HG03457 (cell line): Measurements from ENCODE around the gene GRM4.
"Not testable (repeated sequence)": the region's sequence is repeated elsewhere in the genome, so short reads cannot be mapped to it uniquely, and the experiment has no call there.

ENCODE experiments used
- ATAC-seq: cut with Tn5 transposase; IDR thresholded peaks from one replicate; pipeline ENCODE4 v1.9.1; 2021; ENCODE audit warnings: moderate number of reproducible peaks; ENCODE audit not compliant: unreplicated experiment

GRM4 gene

DNA sequence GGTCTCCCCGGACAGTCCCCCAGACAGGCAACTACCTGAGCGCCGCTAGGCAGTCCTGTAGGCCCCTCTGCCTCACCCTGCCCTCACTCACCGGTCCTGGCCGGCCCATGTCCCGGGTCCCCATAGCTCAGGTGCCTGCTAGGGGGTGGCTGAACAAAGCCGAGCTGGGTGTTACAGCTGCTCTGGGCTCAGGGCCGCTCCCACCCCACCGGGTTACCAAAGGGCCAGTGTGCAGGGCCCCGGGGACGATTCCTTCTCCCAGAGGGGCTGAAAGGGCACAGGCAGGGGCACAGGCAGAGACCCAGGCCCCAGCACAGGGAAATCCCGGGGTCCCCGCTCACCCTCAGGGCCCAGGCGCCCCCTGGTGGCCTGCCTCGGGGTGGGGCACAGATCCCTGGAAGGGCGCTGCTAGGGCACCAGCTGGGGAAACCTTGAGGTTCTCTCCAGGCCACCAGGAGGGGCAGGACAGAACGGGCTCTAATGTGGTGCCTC lies 118.4 kb downstream of the GRM4 start:
- ATAC-seq = no peak

DNA sequence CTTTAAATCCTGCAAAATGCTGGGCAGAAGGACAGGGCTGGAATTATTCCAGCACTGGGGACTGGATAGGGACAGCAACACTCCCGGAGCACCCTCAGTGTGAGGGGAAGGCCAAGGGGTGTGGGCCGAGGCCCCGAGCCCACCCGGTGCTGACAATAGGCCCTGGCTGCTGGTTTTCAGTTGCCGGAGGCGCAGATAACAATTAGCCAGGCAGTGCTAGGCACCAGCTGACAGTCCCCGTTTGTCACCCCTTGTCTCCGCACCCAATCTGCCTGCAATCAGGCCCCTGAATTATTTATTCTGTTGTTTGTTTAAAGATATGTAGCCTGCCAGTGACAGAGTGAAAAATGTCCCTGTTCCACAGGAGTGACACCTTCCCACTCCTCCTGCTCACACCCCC lies 120.0 kb downstream of the GRM4 start:
- no peak for ATAC-seq

- ATAC-seq = no peak
Measured at GRCh38 chr6:34025112-34025807, 120.6 kb downstream of the GRM4 start.

DNA sequence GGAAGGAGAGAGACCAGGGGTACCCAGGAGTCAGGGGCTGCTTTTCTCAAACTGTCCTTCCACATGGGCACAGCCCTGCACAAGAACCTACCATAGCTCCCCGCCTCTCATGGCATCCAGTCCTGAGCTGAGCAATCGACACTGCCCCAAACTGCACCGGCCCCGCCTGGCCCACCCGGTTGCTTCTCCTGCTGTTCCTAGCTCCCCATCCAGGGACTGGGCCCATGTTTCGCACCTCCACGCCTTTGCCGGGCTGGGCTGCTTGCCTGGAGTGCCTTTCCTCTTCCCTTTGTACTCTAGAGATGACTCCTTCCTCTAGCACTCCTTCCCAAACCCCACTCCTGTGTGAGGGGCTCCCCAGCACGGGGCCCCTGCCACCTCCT lies 123.0 kb downstream of the GRM4 start:
- ATAC-seq = no peak

- no peak for ATAC-seq
Measured at GRCh38 chr6:34022250-34022872, 123.5 kb downstream of the GRM4 start.

DNA sequence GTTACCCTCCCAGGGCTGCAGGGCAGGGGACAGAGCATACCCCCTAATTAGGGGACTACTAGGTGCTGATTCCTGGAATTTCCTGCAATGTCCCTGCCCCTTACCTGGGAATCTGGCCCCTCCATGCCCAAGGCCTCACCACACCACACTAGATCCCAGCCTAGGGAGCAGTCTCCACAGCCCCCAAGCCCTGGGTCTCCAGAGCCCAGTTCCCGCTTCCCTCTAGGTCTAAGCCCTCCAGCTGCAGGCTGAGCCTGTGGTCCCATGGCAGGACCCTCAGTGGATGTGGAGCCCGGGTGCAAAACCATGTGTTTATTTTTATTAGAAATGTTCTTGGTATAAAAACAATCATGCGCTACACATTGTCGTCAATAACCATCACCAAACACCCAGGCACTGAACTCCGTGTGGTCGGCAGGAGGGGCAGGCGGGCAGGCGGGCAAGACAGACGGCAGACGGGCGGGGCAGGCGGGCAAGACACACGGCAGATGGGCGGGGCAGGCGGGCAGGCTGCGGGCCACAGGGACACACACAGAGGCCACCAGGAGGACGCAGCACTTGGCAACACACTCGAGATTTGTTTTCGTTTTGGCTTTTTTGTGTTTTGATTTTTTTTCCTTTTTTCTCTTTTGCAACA lies 124.2 kb downstream of the GRM4 start:
- ATAC-seq = no peak

- ATAC-seq = no peak
Measured at GRCh38 chr6:34020807-34021553, 124.9 kb downstream of the GRM4 start.

DNA sequence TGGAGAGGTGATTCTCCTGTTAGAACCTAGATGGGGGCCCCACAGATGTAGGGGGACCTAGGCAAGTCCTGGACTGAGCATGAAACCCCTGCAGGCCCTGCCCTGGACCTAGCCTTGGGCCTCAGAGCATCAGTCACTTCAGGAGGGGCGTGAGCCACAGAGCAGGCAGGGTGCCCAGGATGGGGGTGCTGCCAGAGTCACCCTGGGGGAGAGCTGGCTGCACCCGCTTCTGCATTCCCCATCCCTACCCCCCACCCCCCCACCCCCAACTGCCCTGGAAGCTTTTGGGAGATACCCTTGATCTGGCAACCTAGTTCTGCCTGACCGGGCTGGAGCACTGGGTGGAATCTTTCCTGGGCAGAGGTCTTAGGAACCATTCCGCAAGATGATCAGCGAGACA lies 125.6 kb downstream of the GRM4 start:
- no peak for ATAC-seq

GRCh38 chr6:34018961-34019606 lies 126.8 kb downstream of the GRM4 start:
- ATAC-seq = no peak

GRCh38 chr6:34018026-34018425 lies 127.9 kb downstream of the GRM4 start:
- ATAC-seq = no peak

DNA sequence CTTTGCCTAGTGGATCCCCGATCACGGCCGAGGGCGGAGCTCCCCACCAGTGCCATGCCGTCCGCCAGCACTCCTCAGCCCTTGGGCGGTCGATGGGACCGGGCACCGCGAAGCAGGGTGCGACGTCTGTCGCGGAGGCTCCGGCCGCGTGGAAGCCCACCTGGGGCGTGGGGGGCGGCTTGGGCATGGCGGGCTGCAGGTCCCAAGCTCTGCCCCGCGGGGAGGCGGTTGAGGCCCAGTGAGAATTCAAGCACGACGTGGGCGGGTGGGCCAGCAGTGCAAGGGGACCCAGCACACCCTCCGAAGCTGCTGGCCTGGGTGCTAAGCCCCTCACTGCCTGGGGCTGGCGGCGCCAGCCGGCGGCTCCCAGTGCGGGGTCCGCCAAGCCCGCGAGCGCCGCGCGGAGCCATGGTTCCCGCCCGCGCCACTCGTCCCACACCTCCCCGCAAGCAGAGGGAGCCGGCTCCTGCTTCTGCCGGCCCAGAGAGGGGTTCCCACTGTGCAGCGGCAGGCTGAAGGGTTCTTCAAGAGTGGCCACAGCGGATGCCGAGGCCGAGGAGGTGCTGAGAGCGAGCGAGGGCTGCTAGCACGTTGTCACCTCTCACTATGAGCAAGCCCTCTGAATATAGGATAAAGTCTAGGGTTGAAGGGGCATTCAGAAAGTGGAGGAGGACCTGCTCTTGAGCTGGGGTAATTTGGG lies 128.6 kb downstream of the GRM4 start:
- no peak for ATAC-seq

DNA sequence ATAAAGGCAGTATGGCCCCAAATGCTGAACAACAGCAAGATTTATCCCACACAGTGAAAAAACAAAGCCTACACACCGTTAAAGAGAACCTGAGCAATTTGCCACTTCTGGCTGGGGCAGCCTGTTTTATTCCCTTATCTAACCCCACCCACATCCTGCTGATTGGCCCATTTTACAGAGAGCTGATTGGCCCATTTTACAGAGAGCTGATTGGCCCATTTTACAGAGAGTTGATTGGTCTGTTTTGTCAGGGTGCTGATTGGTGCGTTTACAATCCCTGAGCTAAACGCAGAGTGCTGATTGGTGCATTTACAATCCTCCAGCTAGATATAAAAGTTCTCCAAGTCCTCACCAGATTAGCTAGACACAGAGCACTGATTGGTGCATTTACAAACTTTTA lies 129.3 kb downstream of the GRM4 start:
- not testable (repeated sequence) for ATAC-seq

- ATAC-seq = no peak
Measured at GRCh38 chr6:34015586-34015985, 130.3 kb downstream of the GRM4 start.

DNA sequence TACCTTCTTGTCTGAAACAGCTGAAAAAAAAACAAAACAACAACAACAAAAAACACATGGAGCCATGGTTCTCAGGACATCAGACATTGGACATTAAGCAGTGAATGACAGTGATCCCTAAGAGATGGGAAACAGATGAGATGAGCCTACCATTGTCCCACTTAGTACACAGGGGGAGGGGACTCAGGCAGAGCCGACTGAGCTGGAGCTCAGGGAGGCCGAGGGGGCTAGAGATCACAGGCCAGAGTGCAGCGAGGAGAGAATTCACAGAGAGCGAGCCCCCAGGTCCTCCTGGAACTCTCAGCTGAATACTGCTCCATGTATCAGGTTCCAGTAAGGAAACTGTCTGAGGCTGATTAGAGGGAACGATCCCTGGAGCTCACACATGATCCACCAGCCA lies 134.6 kb downstream of the GRM4 start:
- no peak for ATAC-seq

DNA sequence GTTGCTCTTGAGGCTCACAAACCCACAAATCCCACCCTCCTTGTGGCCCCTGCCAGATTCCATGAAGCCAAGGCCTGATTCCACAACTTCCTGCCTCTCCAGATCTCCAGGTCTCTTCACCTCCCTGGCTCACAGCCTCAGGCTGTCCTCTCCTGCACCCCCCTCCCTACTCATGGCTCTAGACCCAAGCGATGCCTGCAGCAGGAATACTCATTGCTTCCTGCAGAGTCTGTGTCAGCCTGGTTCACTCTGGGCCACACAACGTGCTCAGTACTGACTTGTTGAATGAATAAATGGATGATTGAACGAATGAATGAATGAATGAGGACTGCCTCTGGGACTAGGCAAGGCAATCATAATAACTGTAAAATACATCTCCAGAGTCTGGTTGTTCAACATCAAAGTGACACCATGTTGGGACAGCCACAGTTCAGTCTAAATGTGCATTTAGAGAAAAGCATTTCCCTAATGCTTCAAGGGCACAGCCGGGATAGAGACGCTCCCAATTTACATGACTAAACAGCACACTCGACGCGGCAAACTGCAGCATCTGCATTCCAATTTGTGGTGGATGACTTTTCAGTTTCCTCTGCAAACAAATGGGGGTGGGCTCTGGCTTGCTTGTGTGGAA lies 139.9 kb downstream of the GRM4 start:
- no peak for ATAC-seq

DNA sequence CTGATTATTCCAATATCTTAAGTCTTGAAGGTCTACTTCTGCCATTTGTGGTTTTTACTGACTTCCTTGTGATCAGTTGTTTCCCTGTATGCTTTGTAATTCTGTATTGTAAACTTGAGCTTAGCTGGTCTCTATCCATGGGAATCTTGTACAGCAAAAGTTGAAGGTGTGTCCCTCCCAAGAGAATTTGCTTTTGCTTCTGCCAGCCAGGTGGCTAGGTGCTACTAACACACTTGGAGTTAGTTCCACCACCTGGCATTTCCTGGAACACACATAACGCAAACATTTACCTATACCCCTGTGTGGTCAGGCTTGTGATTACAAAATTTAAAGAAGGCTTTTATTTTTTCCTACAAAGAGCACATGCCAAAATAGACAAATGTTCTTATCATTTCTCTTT lies 141.2 kb downstream of the GRM4 start:
- ATAC-seq = no peak

- ATAC-seq = no peak
Measured at GRCh38 chr6:34003962-34004361, 141.9 kb downstream of the GRM4 start.

DNA sequence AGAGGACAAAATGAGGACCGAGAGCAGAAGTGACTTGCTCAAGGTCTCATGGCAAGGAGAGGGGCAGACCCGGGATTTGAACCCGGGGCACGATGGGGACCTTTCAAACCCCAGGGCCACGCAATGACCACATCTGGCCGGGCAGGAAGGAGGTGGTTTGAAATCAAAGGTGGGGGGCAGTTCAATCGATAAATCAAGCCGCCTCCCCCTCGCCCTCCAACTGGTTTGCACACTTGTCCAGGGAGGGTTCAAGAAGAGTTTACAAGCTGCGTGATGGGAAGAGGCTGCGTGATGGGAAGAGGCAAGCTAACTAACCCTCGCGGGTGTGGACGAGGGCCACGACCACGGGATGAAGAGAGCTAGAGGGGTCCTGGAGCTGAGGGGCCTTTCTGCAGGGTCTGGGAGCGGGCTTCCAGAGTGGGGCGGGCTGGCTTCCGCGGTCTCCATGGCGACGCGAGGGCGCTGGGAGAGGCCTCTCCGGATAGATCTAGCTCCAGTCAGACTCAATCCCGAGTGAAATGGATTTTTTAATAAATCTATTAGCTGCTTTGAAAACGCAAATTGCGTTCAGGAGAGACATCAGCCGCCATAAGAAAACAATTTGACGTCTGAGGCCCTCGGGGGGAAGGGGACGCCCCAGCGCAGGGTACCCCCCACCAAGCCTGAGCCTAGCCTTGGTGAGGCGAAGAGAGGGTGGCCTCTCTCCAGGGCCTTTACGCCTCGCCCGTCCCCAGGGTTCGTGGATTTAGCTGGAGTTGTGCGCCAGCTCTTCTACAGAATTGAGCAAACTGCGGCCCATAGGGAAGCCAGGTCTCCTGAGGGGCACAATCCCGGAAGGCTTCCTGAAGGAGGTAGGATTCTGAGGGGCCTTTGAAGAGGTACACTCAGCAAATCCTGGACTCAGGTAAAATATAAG lies 143.9 kb downstream of the GRM4 start:
- ATAC-seq = no peak

DNA sequence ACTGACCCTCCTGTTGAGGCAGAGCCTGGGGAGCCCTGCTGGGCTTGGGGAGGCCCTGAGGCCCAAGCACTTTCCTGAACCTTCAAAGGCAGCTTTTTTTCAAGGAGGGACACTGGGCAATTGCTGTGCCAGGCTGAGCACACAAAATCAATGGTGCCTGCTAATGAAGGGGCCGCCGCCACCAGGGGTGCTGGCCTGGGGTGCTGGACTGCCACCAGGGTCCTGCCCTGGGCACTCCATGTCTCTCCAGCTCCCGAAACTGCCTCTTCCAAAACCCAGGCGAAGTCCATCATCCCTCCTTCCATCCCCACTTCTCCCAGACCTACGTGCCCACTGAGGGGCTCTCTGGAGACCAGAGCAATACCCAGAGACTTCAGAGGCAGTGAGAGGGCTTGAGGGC lies 145.6 kb downstream of the GRM4 start:
- ATAC-seq = no peak
